ENCODE data around the gene NEK5.

DNA sequence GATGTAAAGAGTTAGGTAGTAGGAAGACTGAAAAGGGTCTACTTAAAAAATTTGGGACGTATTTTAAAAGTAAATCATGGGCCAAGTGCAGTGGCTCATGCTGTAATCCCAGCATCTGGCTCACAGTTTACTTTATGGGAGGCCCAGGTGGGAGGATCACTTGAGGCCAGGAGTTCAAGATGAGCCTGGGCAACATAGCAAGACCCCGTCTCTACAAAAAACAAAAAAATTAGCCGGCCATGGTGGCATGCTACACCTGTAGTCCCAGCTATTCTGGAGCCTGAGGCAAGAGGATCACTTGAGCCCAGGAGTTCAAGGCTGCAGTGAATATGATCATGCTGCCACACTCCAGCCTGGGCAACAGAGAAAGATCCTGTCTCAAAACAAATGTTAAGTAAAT is 81.4 kb downstream of the NEK5 start:
- TF ChIP-seq EZH2 (IDR thresholded peaks at IDR 0.05; ENCODE audit: borderline replicate concordance, low read depth, low read length, severe bottlenecking) (no peak), CTCF (IDR thresholded peaks at IDR 0.05; ENCODE audit: extremely low read depth in 1 of 2, insufficient read depth in 1 of 2, low read depth in 1 of 2, low read length in 2 of 2) (no peak), JUN (IDR thresholded peaks at IDR 0.05; ENCODE audit: borderline replicate concordance, insufficient read depth, insufficient read length, low read depth) (no peak), POLR2A (IDR thresholded peaks at IDR 0.05; ENCODE audit: low read depth, low read length) (no peak), POLR2AphosphoS5 (IDR thresholded peaks at IDR 0.05; ENCODE audit: insufficient read depth, low read depth, low read length) (no peak)
- TF ChIP-seq, protein P1, sequence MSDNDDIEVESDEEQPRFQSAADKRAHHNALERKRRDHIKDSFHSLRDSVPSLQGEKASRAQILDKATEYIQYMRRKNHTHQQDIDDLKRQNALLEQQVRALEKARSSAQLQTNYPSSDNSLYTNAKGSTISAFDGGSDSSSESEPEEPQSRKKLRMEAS (IDR thresholded peaks at IDR 0.05; ENCODE audit: insufficient read depth, insufficient read length) = no peak

Measured in endothelial cell of umbilical vein (primary cell).